HepG2 (cell line): ENCODE results near the gene KMT2A. TPM values are rescaled to one million over a fixed set of nuclear protein-coding genes. Genes with fewer than 3 reads are reported as not detected.

ENCODE experiments used
- ARNTL ChIP-seq: sonication (generic); formaldehyde crosslinking; IDR thresholded peaks from 2 replicates; pipeline ENCODE4 v1.4.0; 2020; ENCODE audit warnings: mild to moderate bottlenecking, missing genetic modification reagents
- HHEX ChIP-seq: IDR thresholded peaks from 2 replicates; pipeline ENCODE4 v1.6.1; 2016; ENCODE audit warnings: control low read depth
- HOXA5 ChIP-seq: sonication (generic); formaldehyde crosslinking; IDR thresholded peaks from 2 replicates; pipeline ENCODE4 v1.4.0; 2020; ENCODE audit warnings: missing genetic modification reagents
- LCORL ChIP-seq, 2 experiments: fragments of 450-650 bp in 1 of 2; sonication (generic) in 1 of 2; formaldehyde crosslinking in 1 of 2; IDR thresholded peaks; 2 replicates each; pipeline versions ENCODE4 v1.5.0 to v1.6.1; 2017 to 2020; ENCODE audit warnings: antibody characterized with exemption in 1 of 2, missing genetic modification reagents in 1 of 2
- MIXL1 ChIP-seq: IDR thresholded peaks from 2 replicates; pipeline ENCODE4 v1.6.1; 2016
- PHF20 ChIP-seq: sonication (generic); formaldehyde crosslinking; IDR thresholded peaks from 2 replicates; pipeline ENCODE4 v1.5.0; 2020; ENCODE audit warnings: mild to moderate bottlenecking, missing genetic modification reagents
- RFXANK ChIP-seq: IDR thresholded peaks from 2 replicates; pipeline ENCODE4 v1.6.1; 2016
- SCMH1 ChIP-seq: sonication (generic); formaldehyde crosslinking; IDR thresholded peaks from 2 replicates; pipeline ENCODE4 v1.9.0; 2021; ENCODE audit warnings: missing genetic modification reagents, mild to moderate bottlenecking, borderline replicate concordance
- SMAD9 ChIP-seq: sonication (generic); formaldehyde crosslinking; IDR thresholded peaks from 2 replicates; pipeline ENCODE4 v1.5.1; 2020; ENCODE audit warnings: mild to moderate bottlenecking, missing genetic modification reagents
- SRSF4 ChIP-seq: fragments of 200-400 bp; formaldehyde crosslinking; IDR thresholded peaks from one replicate; pipeline ENCODE4 v1.6.1; 2018; ENCODE audit warnings: mild to moderate bottlenecking, low read depth, low read length, moderate library complexity; ENCODE audit not compliant: poor library complexity, severe bottlenecking
- TCF7 ChIP-seq: sonication (generic); IDR thresholded peaks from 2 replicates; pipeline ENCODE4 v1.6.1; 2016; ENCODE audit warnings: antibody characterized with exemption, low read depth
- ZBTB8A ChIP-seq: sonication (generic); formaldehyde crosslinking; IDR thresholded peaks from 2 replicates; pipeline ENCODE4 v1.4.0; 2020; ENCODE audit warnings: mild to moderate bottlenecking, low read depth, missing genetic modification reagents, borderline replicate concordance
- ZKSCAN8 ChIP-seq: IDR thresholded peaks from 2 replicates; pipeline ENCODE4 v1.6.1; 2016; ENCODE audit warnings: borderline replicate concordance, missing genetic modification reagents, missing compliant biosample characterization
- ZNF124 ChIP-seq: sonication (generic); formaldehyde crosslinking; IDR thresholded peaks from 2 replicates; pipeline ENCODE4 v1.4.0; 2020; ENCODE audit warnings: missing genetic modification reagents
- ZNF264 ChIP-seq: sonication (generic); formaldehyde crosslinking; IDR thresholded peaks from 2 replicates; pipeline ENCODE4 v1.4.0; 2020; ENCODE audit warnings: missing genetic modification reagents
- ZNF432 ChIP-seq: sonication (generic); formaldehyde crosslinking; IDR thresholded peaks from 2 replicates; pipeline ENCODE4 v1.5.0; 2020; ENCODE audit warnings: missing genetic modification reagents, mild to moderate bottlenecking, borderline replicate concordance
- ZNF543 ChIP-seq: sonication (generic); formaldehyde crosslinking; IDR thresholded peaks from 2 replicates; pipeline ENCODE4 v1.4.0; 2020; ENCODE audit warnings: mild to moderate bottlenecking, missing genetic modification reagents
- ZNF652 ChIP-seq: IDR thresholded peaks from 2 replicates; pipeline ENCODE4 v1.6.1; 2016; ENCODE audit warnings: low read depth, borderline replicate concordance
- polyA plus RNA-seq, 8 experiments: library from polyadenylated mRNA; depleted of rRNA in 3 of 8; stranded (reverse) in 7 of 8; unstranded in 1 of 8; fragments of >200 nt; fragmentation: Illumina TruSeq in 4 of 8; extraction: Trizol in 4 of 8; gene quantifications; 2 replicates each; pipeline versions ENCODE4 v1.2.1 to v1.2.3, GENCODE V29; 2011 to 2016; ENCODE audit warnings: low read depth in 4 of 8, missing spikeins in 1 of 8, mixed read lengths in 1 of 8; ENCODE audit not compliant: insufficient read depth in 1 of 8
- total RNA-seq, 5 experiments: library from RNA; depleted of rRNA; stranded (reverse); fragments of >200 nt; fragmentation: Illumina TruSeq; extraction: Trizol; gene quantifications; 2 replicates each; pipeline ENCODE4 v1.2.3, GENCODE V29; 2016; ENCODE audit warnings: low read depth in 1 of 5
- TF ChIP-seq, protein P1 (sequence below): sonication (generic); formaldehyde crosslinking; IDR thresholded peaks from 2 replicates; pipeline ENCODE4 v1.5.1; 2020; ENCODE audit warnings: missing genetic modification reagents, mild to moderate bottlenecking, borderline replicate concordance
- TF ChIP-seq, protein P2 (sequence below), 2 experiments: fragments of 450-650 bp in 1 of 2; sonication (generic) in 1 of 2; formaldehyde crosslinking; IDR thresholded peaks; 2 replicates each; pipeline versions ENCODE4 v1.5.0 to v1.8.0; 2020 to 2022; ENCODE audit warnings: mild to moderate bottlenecking in 1 of 2, missing genetic modification reagents in 1 of 2
- TF ChIP-seq, protein P3 (sequence below): sonication (generic); formaldehyde crosslinking; IDR thresholded peaks from 2 replicates; pipeline ENCODE4 v1.4.0; 2020; ENCODE audit warnings: mild to moderate bottlenecking, missing genetic modification reagents
- TF ChIP-seq, protein P4 (sequence below): IDR thresholded peaks from 2 replicates; pipeline ENCODE4 v1.6.1; 2016; ENCODE audit warnings: missing compliant biosample characterization, missing genetic modification reagents, borderline replicate concordance

The KMT2A gene
- total and polyA plus RNA-seq, 2 of the 13 experiments (the other 11 are each of a cell fraction or from before 2014, with no cell fraction given): 12.4 to 20.0 TPM

DNA sequence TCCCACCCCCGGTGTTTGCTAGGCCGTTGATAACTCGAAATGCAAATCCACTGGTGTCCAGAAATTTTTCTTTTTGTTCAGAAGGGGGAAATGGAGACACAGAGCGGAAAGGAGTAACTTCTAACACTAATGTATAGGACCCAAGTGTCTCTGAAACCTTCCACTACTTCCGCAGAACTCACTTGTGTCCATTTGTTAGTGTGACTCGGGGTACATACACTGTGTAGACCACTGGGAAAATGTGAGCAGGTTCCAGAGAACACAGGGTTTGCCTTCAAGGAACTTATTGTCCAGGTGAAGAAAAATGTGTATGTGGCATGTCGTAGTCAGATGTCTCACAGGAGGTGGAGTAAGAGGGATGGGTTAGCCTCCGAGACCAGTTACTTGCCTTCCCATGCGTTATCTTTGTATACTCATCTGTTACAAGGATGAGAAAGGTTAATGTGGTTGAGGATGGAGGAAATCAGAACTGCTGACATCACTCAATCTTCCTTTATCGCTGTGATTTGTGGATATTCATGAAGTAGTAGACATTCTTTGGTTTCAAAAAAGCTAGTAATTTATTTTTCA lies 136.8 kb downstream of the KMT2A start (continued):
- TF ChIP-seq, protein P1, sequence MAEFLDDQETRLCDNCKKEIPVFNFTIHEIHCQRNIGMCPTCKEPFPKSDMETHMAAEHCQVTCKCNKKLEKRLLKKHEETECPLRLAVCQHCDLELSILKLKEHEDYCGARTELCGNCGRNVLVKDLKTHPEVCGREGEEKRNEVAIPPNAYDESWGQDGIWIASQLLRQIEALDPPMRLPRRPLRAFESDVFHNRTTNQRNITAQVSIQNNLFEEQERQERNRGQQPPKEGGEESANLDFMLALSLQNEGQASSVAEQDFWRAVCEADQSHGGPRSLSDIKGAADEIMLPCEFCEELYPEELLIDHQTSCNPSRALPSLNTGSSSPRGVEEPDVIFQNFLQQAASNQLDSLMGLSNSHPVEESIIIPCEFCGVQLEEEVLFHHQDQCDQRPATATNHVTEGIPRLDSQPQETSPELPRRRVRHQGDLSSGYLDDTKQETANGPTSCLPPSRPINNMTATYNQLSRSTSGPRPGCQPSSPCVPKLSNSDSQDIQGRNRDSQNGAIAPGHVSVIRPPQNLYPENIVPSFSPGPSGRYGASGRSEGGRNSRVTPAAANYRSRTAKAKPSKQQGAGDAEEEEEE (CRISPR knock-in tag): no peak
- no peak for TF ChIP-seq TCF7
- TF ChIP-seq ZNF652 (CRISPR knock-in tag): no peak
- TF ChIP-seq LCORL (IDR thresholded peaks at IDR 0.05): no peak
- TF ChIP-seq LCORL (CRISPR knock-in tag; IDR thresholded peaks at IDR 0.05): 0 out of 2 replicates have a peak, but pooled peaks have one; percentile 8
- TF ChIP-seq ZBTB8A: no peak
- no peak for TF ChIP-seq RFXANK
- TF ChIP-seq PHF20 (CRISPR knock-in tag): no peak
- TF ChIP-seq, protein P2, sequence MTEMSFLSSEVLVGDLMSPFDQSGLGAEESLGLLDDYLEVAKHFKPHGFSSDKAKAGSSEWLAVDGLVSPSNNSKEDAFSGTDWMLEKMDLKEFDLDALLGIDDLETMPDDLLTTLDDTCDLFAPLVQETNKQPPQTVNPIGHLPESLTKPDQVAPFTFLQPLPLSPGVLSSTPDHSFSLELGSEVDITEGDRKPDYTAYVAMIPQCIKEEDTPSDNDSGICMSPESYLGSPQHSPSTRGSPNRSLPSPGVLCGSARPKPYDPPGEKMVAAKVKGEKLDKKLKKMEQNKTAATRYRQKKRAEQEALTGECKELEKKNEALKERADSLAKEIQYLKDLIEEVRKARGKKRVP (CRISPR knock-in tag; IDR thresholded peaks at IDR 0.05): no peak
- no peak for TF ChIP-seq HOXA5 (CRISPR knock-in tag)
- no peak; the same call in 1 of the 2 replicates for TF ChIP-seq MIXL1 (CRISPR knock-in tag)
- 0 out of 2 replicates have a peak, but pooled peaks have one; percentile 17 for TF ChIP-seq ZNF543
- no peak for TF ChIP-seq ARNTL (CRISPR knock-in tag)
- TF ChIP-seq, protein P3, sequence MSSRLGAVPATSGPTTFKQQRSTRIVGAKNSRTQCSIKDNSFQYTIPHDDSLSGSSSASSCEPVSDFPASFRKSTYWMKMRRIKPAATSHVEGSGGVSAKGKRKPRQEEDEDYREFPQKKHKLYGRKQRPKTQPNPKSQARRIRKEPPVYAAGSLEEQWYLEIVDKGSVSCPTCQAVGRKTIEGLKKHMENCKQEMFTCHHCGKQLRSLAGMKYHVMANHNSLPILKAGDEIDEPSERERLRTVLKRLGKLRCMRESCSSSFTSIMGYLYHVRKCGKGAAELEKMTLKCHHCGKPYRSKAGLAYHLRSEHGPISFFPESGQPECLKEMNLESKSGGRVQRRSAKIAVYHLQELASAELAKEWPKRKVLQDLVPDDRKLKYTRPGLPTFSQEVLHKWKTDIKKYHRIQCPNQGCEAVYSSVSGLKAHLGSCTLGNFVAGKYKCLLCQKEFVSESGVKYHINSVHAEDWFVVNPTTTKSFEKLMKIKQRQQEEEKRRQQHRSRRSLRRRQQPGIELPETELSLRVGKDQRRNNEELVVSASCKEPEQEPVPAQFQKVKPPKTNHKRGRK: no peak
- TF ChIP-seq ZNF432: no peak
- TF ChIP-seq SCMH1 (CRISPR knock-in tag): no peak
- TF ChIP-seq, protein P4, sequence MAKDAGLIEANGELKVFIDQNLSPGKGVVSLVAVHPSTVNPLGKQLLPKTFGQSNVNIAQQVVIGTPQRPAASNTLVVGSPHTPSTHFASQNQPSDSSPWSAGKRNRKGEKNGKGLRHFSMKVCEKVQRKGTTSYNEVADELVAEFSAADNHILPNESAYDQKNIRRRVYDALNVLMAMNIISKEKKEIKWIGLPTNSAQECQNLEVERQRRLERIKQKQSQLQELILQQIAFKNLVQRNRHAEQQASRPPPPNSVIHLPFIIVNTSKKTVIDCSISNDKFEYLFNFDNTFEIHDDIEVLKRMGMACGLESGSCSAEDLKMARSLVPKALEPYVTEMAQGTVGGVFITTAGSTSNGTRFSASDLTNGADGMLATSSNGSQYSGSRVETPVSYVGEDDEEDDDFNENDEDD (CRISPR knock-in tag): no peak
- no peak for TF ChIP-seq SRSF4
- TF ChIP-seq HHEX (CRISPR knock-in tag): no peak
- no peak for TF ChIP-seq ZNF264 (CRISPR knock-in tag)
- TF ChIP-seq ZNF124: no peak
- no peak for TF ChIP-seq SMAD9
- TF ChIP-seq ZKSCAN8 (CRISPR knock-in tag): no peak
